Ovary (tissue), 3 donors: ENCODE measurements around the gene KRT2.

ENCODE experiments used
- CTCF ChIP-seq, 3 donors: fragments of 450-650 bp in 2 of 3; fragments of 200-600 bp in 1 of 3; IDR thresholded peaks; one replicate each; pipeline versions ENCODE4 v1.5.1 to v1.8.0; 2016 to 2022; ENCODE audit warnings: antibody characterized with exemption in 3 of 3, mild to moderate bottlenecking in 1 of 3
- POLR2A ChIP-seq: fragments of 450-650 bp; IDR thresholded peaks from one replicate; pipeline ENCODE4 v1.6.1; 2017; ENCODE audit warnings: antibody characterized with exemption, mild to moderate bottlenecking, moderate library complexity
- donor health status: DM: no; HTN: no; CAD: no.

- TF ChIP-seq CTCF (IDR thresholded peaks at IDR 0.05) (no peak), POLR2A (no peak)
These were observed 42.1 kb upstream of the KRT2 start for GRCh38 chr12:52694151-52694550.
